K562 treated with DMSO at 1 percent for 24 hours (cell line): ENCODE results near the gene PPP1R37. TPM values are rescaled to one million over a fixed set of nuclear protein-coding genes. Genes with fewer than 3 reads are reported as not detected.

Source experiments
- total RNA-seq: library from RNA; unstranded; fragments of 300-600 nt; gene quantifications from 2 replicates; pipeline ENCODE4 v1.2.3, GENCODE V29; 2022; ENCODE audit warnings: low read depth; ENCODE audit not compliant: insufficient read depth

PPP1R37 gene
- 23.1 and 28.4 TPM in 2 replicates for total RNA-seq

GRCh38 chr19:45092747-45093678 is at the start of gene PPP1R37:
Gene PPP1R37 (plus strand): TSS chr19:45093179. CDS start chr19:45093326, 147 bp downstream.

GRCh38 chr19:45076029-45076850 is 16.7 kb upstream of the PPP1R37 start, which contains the start of gene ZNF296:
Gene ZNF296 (minus strand): TSS chr19:45076478. CDS start chr19:45076373, 105 bp downstream.

GRCh38 chr19:45079063-45079910 is 13.7 kb upstream of the PPP1R37 start, which contains the start of gene GEMIN7:
Gene GEMIN7 (plus strand): TSS chr19:45079260. CDS start chr19:45090115, 10,855 bp downstream.

GRCh38 chr19:45160870-45161737 is 68.1 kb downstream of the PPP1R37 start, which contains the start of gene NKPD1:
Gene NKPD1 (minus strand): TSS chr19:45160982. CDS start chr19:45160150, 832 bp downstream.

GRCh38 chr19:45177817-45178261 is 84.9 kb downstream of the PPP1R37 start, which contains the start of gene TRAPPC6A:
Gene TRAPPC6A (minus strand): TSS chr19:45178237. CDS start chr19:45178218, 19 bp downstream.

GRCh38 chr19:45178262-45179071 is 85.5 kb downstream of the PPP1R37 start, which contains the start of gene BLOC1S3:
Gene BLOC1S3 (plus strand): TSS chr19:45178784. CDS start chr19:45179297, 513 bp downstream.

Other genes starting within 250 kb of the PPP1R37 start
- 136 and 143 TPM in 2 replicates for gene NECTIN2, start 246.9 kb upstream of the PPP1R37 start, total RNA-seq
- gene TOMM40, start 201.9 kb upstream of the PPP1R37 start, total RNA-seq: 105 and 129 TPM in 2 replicates
- gene APOE, start 187.4 kb upstream of the PPP1R37 start, total RNA-seq: 1,323 and 1,421 TPM in 2 replicates
- 674 and 701 TPM in 2 replicates for gene APOC1, start 178.6 kb upstream of the PPP1R37 start, total RNA-seq
- gene APOC4, start 150.9 kb upstream of the PPP1R37 start, total RNA-seq: not detected in 2 replicates
- not detected in 2 replicates for gene APOC2, start 147.1 kb upstream of the PPP1R37 start, total RNA-seq
- 95.5 and 102 TPM in 2 replicates for gene CLPTM1, start 137.8 kb upstream of the PPP1R37 start, total RNA-seq
- 36.8 and 40.3 TPM in 2 replicates for gene RELB, start 91.7 kb upstream of the PPP1R37 start, total RNA-seq
- 40.8 and 51.2 TPM in 2 replicates for gene CLASRP, start 54.1 kb upstream of the PPP1R37 start, total RNA-seq
- 8.4 and 8.7 TPM in 2 replicates for gene ZNF296, start 16.7 kb upstream of the PPP1R37 start, total RNA-seq
- gene GEMIN7, start 13.9 kb upstream of the PPP1R37 start, total RNA-seq: 47.4 and 55.6 TPM in 2 replicates
- 0.63 TPM in 1 of 2 replicates, not detected in the other for gene NKPD1, start 67.8 kb downstream of the PPP1R37 start, total RNA-seq
- 106 and 116 TPM in 2 replicates for gene TRAPPC6A, start 85.1 kb downstream of the PPP1R37 start, total RNA-seq
- gene BLOC1S3, start 85.6 kb downstream of the PPP1R37 start, total RNA-seq: 30.7 and 40.1 TPM in 2 replicates
- gene EXOC3L2, start 152.2 kb downstream of the PPP1R37 start, total RNA-seq: 25.2 and 29.4 TPM in 2 replicates
- 31.3 and 33.5 TPM in 2 replicates for gene MARK4, start 158.1 kb downstream of the PPP1R37 start, total RNA-seq
- 0.16 and 0.41 TPM in 2 replicates for gene CKM, start 229.7 kb downstream of the PPP1R37 start, total RNA-seq
- 7.7 and 9.3 TPM in 2 replicates for gene KLC3, start 247.6 kb downstream of the PPP1R37 start, total RNA-seq